ENCODE measurements around the gene SPATA20.

Gene SPATA20

GRCh38 chr17:50547035-50547735, at the start of gene SPATA20:
TSS of gene SPATA20 (plus strand) at chr17:50547174. CDS start at chr17:50547209, 35 bp downstream.
- no peak for DNase-seq

GRCh38 chr17:50498021-50498874, 48.7 kb upstream of the SPATA20 start:
- no peak for DNase-seq

- no peak for DNase-seq
These were observed 47.7 kb upstream of the SPATA20 start for GRCh38 chr17:50499270-50499669.

GRCh38 chr17:50499721-50500120, 47.3 kb upstream of the SPATA20 start:
- DNase-seq = no peak

- DNase-seq = no peak
These were observed 45.9 kb upstream of the SPATA20 start for GRCh38 chr17:50501054-50501453.

- DNase-seq = no peak
These were observed 44.5 kb upstream of the SPATA20 start for GRCh38 chr17:50502301-50502990.

GRCh38 chr17:50505591-50506130, 41.3 kb upstream of the SPATA20 start:
- no peak for DNase-seq

GRCh38 chr17:50506298-50506697, 40.7 kb upstream of the SPATA20 start:
- no peak for DNase-seq

GRCh38 chr17:50507871-50508572, 39.0 kb upstream of the SPATA20 start, which contains the start of gene MYCBPAP:
TSS of gene MYCBPAP (plus strand) at chr17:50508439. CDS start at chr17:50508675, 236 bp downstream.
- no peak for DNase-seq

- DNase-seq = no peak
These were observed 38.2 kb upstream of the SPATA20 start for GRCh38 chr17:50508573-50509460.

GRCh38 chr17:50511058-50511457, 35.9 kb upstream of the SPATA20 start:
- DNase-seq = no peak

GRCh38 chr17:50513495-50513894, 33.5 kb upstream of the SPATA20 start:
- no peak for DNase-seq

GRCh38 chr17:50514388-50514787, 32.6 kb upstream of the SPATA20 start:
- DNase-seq = no peak

GRCh38 chr17:50514936-50515702, 31.9 kb upstream of the SPATA20 start:
- DNase-seq = no peak

GRCh38 chr17:50517011-50517410, 30.0 kb upstream of the SPATA20 start:
- DNase-seq = no peak

- no peak for DNase-seq
These were observed 29.2 kb upstream of the SPATA20 start for GRCh38 chr17:50517504-50518383.

GRCh38 chr17:50518384-50519023, 28.5 kb upstream of the SPATA20 start:
- DNase-seq = no peak

- DNase-seq = no peak
These were observed 27.7 kb upstream of the SPATA20 start for GRCh38 chr17:50519141-50519834.

Measured in cortex of kidney (tissue), 1 donor.